Astrocyte of the cerebellum (primary cell): ENCODE measurements around the gene WFS1.

Experiments
- DNase-seq: peaks from one replicate; pipeline ENCODE4 v3.0.0-alpha.2; 2011; ENCODE audit warnings: low read depth
- H3K4me3 ChIP-seq: 2 replicates; pipeline ENCODE4 v1.5.1; 2011; ENCODE audit warnings: mild to moderate bottlenecking, low read depth, low read length, moderate library complexity
- in situ Hi-C: cut with HindIII; loops from 2 replicates; pipeline ENCODE4 v1.10.0; 2017; ENCODE audit warnings: low sequenced_read_pairs
- TF ChIP-seq, protein P1 (sequence below): IDR thresholded peaks from 2 replicates; pipeline ENCODE4 v1.5.1; 2012; ENCODE audit warnings: low read length, low read depth, moderate library complexity, mild to moderate bottlenecking; ENCODE audit errors: missing control alignments

The WFS1 gene

DNA sequence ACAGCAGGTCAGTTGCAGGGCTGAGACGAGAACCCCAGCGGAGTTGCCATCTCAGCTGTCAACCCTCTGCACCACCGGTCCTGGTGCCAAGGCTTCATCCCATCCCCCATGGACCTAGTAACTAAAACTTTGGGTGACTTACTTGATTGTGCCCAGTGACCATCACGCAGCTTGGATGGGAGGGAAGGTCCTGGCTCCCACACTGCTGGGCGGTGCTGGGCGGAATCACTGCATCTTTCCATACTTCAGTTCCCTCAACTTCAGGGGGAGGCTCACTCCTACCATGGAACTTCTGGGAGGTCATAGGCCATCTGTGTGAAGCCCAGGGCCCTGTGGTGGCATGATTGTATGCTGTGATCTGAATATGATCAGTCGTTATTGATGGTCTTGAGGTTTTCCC is 43.1 kb upstream of the WFS1 start:
- DNase-seq: no peak
- TF ChIP-seq, protein P1, sequence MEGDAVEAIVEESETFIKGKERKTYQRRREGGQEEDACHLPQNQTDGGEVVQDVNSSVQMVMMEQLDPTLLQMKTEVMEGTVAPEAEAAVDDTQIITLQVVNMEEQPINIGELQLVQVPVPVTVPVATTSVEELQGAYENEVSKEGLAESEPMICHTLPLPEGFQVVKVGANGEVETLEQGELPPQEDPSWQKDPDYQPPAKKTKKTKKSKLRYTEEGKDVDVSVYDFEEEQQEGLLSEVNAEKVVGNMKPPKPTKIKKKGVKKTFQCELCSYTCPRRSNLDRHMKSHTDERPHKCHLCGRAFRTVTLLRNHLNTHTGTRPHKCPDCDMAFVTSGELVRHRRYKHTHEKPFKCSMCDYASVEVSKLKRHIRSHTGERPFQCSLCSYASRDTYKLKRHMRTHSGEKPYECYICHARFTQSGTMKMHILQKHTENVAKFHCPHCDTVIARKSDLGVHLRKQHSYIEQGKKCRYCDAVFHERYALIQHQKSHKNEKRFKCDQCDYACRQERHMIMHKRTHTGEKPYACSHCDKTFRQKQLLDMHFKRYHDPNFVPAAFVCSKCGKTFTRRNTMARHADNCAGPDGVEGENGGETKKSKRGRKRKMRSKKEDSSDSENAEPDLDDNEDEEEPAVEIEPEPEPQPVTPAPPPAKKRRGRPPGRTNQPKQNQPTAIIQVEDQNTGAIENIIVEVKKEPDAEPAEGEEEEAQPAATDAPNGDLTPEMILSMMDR: no peak
- in situ Hi-C loops: no loop called here
- no peak overlapping the region for H3K4me3 ChIP-seq

DNA sequence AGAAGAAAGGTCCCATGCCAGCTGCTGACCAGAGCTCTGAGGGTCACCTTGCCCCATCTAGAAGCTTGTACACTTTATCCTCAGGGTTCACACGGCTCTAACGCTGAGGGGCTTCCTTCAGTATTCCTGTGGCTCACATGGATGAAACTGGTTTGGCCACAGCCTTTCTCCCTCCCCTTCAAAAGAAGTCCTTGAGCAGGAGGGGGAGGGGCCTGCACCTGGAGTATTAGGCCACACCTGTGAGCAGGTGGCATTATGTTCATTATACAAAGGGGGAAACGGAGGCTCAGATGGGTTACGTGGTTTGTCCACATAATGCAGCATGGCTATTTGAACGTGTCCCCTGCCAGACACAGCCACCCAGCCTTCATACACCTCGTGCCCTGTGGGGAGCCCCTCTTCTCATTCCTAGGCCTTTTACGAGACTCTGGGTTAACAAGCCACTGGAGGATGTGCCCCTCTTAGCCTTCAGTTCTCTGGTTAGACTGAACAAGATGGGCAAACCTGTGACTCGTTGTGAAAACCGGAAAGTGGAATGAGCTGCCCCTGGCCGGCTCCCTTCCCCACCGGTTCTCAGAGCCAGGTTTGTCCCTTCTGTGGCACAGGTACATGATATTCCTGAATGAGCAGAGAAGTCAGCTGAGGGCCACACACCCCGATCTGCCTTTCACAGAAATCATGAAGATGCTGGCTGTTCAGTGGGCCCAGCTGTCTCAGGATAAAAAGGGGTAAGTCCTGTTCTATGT is 42.1 kb upstream of the WFS1 start:
- no peak overlapping the region for H3K4me3 ChIP-seq
- TF ChIP-seq, protein P1: no peak
- DNase-seq: no peak
- in situ Hi-C loops: no loop called here

DNA sequence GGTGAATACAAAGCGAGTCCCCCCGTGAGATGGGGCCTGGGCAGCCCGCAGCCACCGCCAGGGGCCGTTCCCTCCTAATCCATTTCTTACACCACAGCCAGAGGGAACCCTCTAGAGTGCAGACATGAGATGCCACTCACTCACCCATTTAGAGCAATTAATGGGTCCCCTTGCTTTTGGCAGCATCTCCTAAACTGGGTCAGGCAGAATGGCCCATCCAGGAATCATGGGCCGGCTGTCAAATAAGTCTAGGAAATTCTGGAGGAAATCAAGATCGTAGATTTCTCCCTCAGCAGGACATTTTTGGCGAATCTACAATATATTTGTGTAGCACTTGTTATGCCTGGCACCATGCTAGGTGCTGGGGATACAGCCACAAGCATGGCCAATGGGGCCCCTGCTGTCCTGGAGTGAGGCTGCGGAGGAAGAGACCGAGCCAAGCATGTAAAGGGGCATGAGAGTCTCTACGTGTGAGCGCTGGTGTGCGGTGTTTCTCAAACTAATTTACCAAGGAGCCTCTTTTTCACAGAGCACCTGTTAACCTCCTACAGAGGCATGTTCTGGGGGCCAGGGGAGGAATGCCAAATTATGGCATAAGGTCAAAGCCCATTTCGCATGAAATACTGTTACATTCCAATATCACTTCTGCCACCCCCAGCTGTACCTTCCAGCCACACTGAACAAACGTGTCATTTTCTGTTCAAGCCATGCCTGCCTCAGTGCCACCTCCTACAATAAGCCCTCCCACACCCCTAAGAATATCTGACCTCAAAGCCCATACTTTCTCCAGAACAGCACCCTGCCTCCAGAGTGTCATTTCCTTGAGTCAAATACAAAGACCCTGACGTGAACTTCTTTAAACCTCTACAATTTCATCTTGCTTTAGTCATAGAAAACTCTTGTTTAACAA is 41.2 kb upstream of the WFS1 start:
- in situ Hi-C loops: no loop called here
- DNase-seq: no peak

DNA sequence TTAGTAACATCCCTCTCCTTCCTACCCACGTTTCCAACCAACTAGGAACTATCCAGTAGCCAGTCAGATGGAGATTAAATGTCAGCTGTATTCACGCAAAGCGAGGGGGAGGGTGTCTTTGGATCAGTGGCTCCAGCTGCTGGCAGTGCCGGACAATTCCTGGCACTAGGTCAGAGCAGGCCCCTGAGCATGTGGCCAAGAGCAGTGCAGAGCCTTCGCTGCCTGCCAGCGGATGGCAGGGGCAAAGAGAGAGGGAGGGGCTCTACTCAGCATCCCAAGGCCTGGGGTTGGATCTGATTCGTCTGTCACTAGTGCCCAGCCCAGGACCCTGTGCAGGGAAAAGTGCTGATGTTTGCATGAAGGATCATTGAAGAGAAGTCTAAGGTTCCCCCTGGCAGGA is 40.6 kb upstream of the WFS1 start:
- no peak for DNase-seq
- TF ChIP-seq, protein P1: no peak
- in situ Hi-C loops: no loop called here
- no peak overlapping the region for H3K4me3 ChIP-seq

More for the DNA sequence above, 41.2 kb upstream of the WFS1 start:
- no peak overlapping the region for H3K4me3 ChIP-seq
- TF ChIP-seq, protein P1: no peak

DNA sequence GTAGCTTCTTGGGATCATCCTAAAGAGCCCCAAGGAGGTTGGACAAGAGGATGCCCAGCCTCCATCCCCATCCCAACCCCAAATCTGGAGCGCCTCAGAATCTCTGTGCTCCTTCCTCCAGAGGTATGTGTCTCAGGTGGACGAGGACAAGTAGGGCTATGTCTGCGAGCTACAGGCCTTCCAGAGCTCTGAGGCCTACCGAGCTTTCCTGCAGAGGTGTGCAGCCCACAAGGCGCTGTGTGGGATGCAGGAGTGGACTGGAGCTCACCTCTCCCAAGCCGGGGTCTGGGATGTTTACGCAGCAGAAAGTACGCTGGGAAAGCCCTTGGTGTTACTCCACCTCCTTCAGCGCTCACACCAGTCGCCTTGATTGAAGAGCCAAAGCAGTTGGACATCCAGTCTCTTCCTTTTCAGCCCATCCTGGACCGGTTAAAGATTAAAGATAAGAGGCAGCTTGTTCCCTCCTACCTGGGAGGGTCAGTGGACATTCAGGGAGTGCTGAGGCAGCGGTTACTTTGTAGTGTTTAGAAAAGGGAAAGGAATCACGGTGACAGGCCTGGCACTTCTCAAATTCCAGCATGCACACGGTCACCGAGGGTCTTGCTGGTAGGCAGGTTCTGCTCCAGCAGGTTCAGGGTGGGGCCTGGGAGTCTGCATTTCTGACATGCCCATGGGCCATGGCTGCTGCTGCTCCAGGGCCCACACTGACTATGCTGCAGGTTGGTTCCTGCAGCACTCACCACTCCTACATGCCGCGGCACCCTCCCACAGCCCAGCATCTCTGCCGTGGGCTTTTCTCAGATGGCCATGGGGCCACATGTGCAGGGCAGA is 39.8 kb upstream of the WFS1 start:
- in situ Hi-C loops: no loop called here
- H3K4me3 ChIP-seq: no peak overlapping the region
- DNase-seq: no peak
- TF ChIP-seq, protein P1: no peak

DNA sequence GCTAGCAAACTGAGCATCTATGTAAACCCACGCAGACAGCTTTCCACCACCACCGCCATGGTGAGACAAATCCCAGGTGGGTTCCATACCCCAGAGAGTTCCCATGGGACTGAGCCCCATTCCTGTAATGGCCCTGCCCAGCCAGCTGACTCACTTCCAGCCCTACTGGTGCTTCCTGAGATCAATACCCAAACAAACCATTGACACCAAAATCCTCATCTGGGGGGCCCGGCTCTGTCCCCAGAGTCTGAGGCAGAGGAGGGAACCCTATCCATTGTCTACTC is 39.2 kb upstream of the WFS1 start:
- DNase-seq: no peak
- no peak overlapping the region for H3K4me3 ChIP-seq
- in situ Hi-C loops: no loop called here
- TF ChIP-seq, protein P1: no peak
